ENCODE results near the gene SETBP1.

- TF ChIP-seq POLR2AphosphoS5 (IDR thresholded peaks at IDR 0.05; ENCODE audit: borderline replicate concordance, low read depth, low read length), result no peak
- TF ChIP-seq FOXP2 (optimal IDR thresholded peaks at IDR 0.05; ENCODE audit: control extremely low read depth, extremely low read length, insufficient read depth), result no peak
- no peak for TF ChIP-seq EZH2 (IDR thresholded peaks at IDR 0.05)
Measured at GRCh38 chr18:44881461-44882162, 200.9 kb downstream of the SETBP1 start.

All from SK-N-MC (cell line).